ENCODE data around the gene DLG2.

DNA sequence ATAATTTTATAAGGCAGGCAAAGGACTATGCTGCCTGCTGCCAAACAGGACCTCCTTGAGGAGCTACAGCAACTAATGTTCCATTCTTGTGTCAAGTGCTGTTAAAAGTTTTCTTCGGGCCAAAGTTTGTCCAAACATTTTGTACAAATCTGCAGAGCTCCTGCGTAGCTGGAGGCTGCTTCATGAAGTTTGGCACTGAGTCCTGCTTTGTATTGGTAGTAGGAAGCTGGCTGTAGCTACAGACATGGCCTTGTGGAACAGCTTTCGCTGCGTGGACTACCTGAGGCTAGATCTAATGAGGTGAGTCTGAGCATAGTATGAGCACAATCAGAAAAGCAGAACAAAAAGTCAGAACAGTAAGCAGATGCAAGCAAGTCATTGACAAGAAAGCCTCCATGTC, 528.1 kb downstream of the DLG2 start:
- TF ChIP-seq EZH2 (IDR thresholded peaks at IDR 0.05; ENCODE audit: insufficient read depth, low read length) = no peak
- TF ChIP-seq, protein P1, sequence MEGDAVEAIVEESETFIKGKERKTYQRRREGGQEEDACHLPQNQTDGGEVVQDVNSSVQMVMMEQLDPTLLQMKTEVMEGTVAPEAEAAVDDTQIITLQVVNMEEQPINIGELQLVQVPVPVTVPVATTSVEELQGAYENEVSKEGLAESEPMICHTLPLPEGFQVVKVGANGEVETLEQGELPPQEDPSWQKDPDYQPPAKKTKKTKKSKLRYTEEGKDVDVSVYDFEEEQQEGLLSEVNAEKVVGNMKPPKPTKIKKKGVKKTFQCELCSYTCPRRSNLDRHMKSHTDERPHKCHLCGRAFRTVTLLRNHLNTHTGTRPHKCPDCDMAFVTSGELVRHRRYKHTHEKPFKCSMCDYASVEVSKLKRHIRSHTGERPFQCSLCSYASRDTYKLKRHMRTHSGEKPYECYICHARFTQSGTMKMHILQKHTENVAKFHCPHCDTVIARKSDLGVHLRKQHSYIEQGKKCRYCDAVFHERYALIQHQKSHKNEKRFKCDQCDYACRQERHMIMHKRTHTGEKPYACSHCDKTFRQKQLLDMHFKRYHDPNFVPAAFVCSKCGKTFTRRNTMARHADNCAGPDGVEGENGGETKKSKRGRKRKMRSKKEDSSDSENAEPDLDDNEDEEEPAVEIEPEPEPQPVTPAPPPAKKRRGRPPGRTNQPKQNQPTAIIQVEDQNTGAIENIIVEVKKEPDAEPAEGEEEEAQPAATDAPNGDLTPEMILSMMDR (IDR thresholded peaks at IDR 0.05; ENCODE audit: insufficient read depth, low read depth, low read length) = no peak
